ENCODE results near the gene PFKP.

DNA sequence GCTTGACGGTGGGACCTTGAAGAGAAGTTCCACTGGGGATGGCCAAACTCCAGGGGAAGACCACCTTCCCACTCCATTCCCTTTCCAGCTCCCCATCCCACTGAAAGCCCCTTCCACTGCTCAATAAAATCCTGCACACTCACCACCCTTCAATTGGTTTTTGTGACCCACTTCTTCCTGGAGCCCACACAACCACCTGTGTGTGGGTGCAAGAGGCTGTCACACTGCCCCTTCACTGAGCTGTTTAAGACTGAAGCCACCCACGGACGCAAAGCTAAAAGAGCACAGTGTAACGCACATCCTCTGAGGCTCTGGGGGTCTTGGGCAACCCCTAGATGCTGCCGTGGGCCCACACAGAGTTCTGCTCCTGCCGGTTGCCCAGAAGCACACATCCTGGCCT lies 118.0 kb downstream of the PFKP start:
- TF ChIP-seq, protein P1, sequence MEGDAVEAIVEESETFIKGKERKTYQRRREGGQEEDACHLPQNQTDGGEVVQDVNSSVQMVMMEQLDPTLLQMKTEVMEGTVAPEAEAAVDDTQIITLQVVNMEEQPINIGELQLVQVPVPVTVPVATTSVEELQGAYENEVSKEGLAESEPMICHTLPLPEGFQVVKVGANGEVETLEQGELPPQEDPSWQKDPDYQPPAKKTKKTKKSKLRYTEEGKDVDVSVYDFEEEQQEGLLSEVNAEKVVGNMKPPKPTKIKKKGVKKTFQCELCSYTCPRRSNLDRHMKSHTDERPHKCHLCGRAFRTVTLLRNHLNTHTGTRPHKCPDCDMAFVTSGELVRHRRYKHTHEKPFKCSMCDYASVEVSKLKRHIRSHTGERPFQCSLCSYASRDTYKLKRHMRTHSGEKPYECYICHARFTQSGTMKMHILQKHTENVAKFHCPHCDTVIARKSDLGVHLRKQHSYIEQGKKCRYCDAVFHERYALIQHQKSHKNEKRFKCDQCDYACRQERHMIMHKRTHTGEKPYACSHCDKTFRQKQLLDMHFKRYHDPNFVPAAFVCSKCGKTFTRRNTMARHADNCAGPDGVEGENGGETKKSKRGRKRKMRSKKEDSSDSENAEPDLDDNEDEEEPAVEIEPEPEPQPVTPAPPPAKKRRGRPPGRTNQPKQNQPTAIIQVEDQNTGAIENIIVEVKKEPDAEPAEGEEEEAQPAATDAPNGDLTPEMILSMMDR (IDR thresholded peaks at IDR 0.05), result no peak
- TF ChIP-seq EZH2 (IDR thresholded peaks at IDR 0.05) (no peak), EZH2phosphoT487 (IDR thresholded peaks at IDR 0.05) (no peak)

Data from neural progenitor cell (in vitro differentiated cells).